OCI-LY1 (cell line): ENCODE results near the gene FGF2.

ENCODE experiments used
- EZH2 ChIP-seq: fragments of 200-600 bp; sonication (generic), shearing (Covaris generic); IDR thresholded peaks from 2 replicates; pipeline ENCODE4 v1.8.0; 2017; ENCODE audit warnings: borderline replicate concordance, mixed run types, mild to moderate bottlenecking, antibody characterized with exemption, low read length, moderate library complexity, mixed read lengths
- TF ChIP-seq, protein P1 (sequence below): fragments of 200-600 bp; sonication (generic), shearing (Covaris generic); IDR thresholded peaks from 2 replicates; pipeline ENCODE4 v1.5.1; 2017; ENCODE audit warnings: mild to moderate bottlenecking, antibody characterized with exemption, low read length, moderate library complexity, mixed read lengths

- TF ChIP-seq EZH2, result no peak
- TF ChIP-seq, protein P1, sequence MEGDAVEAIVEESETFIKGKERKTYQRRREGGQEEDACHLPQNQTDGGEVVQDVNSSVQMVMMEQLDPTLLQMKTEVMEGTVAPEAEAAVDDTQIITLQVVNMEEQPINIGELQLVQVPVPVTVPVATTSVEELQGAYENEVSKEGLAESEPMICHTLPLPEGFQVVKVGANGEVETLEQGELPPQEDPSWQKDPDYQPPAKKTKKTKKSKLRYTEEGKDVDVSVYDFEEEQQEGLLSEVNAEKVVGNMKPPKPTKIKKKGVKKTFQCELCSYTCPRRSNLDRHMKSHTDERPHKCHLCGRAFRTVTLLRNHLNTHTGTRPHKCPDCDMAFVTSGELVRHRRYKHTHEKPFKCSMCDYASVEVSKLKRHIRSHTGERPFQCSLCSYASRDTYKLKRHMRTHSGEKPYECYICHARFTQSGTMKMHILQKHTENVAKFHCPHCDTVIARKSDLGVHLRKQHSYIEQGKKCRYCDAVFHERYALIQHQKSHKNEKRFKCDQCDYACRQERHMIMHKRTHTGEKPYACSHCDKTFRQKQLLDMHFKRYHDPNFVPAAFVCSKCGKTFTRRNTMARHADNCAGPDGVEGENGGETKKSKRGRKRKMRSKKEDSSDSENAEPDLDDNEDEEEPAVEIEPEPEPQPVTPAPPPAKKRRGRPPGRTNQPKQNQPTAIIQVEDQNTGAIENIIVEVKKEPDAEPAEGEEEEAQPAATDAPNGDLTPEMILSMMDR, result no peak
These were observed 15.8 kb downstream of the FGF2 start for GRCh38 chr4:122842392-122842791.
